ENCODE data around the gene MCRIP2.

The MCRIP2 gene

GRCh38 chr16:626787-627453 lies 14.7 kb upstream of the MCRIP2 start:
- H3K4me2 ChIP-seq (ENCODE audit: low read depth, low read length), result no peak overlapping the region
- no peak overlapping the region for H3K9ac ChIP-seq (ENCODE audit: low read length)
- H3K79me2 ChIP-seq (ENCODE audit: low read length), result no peaks in the 10 kb centered on the region
- no peak overlapping the region for H2AFZ ChIP-seq (ENCODE audit: low read length)
- no peaks in the 10 kb centered on the region for H3K27me3 ChIP-seq (replicated peaks; ENCODE audit: insufficient read depth, low read length)
- no peaks in the 10 kb centered on the region for H3K9me2 ChIP-seq (replicated peaks; ENCODE audit: insufficient read depth, low read length)
- no peak for TF ChIP-seq EZH2 (optimal IDR thresholded peaks at IDR 0.05; ENCODE audit: low read depth, low read length)
- no peak for TF ChIP-seq CTCF (IDR thresholded peaks at IDR 0.05; ENCODE audit: low read length)
- TF ChIP-seq EZH2phosphoT487 (IDR thresholded peaks at IDR 0.05; ENCODE audit: low read length), result no peak
- H4K20me1 ChIP-seq (ENCODE audit: insufficient read depth, low read length), result no peaks in the 10 kb centered on the region
- H3F3A ChIP-seq (ENCODE audit: insufficient read depth, low read length), result no peaks in the 10 kb centered on the region
- no peak overlapping the region for H3K4me3 ChIP-seq (ENCODE audit: low read length)
- no peak overlapping the region for H3K27ac ChIP-seq (ENCODE audit: low read length)
- no peak for DNase-seq
- H3K9me3 ChIP-seq (replicated peaks; ENCODE audit: insufficient read depth, low read length), result no peaks in the 10 kb centered on the region
- H3K4me1 ChIP-seq (ENCODE audit: low read length), result no peaks in the 10 kb centered on the region
- no peaks in the 10 kb centered on the region for H3K36me3 ChIP-seq (replicated peaks; ENCODE audit: insufficient read depth, low read length)

- no peak overlapping the region for H3K4me3 ChIP-seq (ENCODE audit: low read length)
- no peak overlapping the region for H3K4me2 ChIP-seq (ENCODE audit: low read depth, low read length)
- no peak overlapping the region for H3K9ac ChIP-seq (ENCODE audit: low read length)
- H3K9me3 ChIP-seq (replicated peaks; ENCODE audit: insufficient read depth, low read length), result no peaks in the 10 kb centered on the region
- H3K4me1 ChIP-seq (ENCODE audit: low read length), result no peaks in the 10 kb centered on the region
- H3K27ac ChIP-seq (ENCODE audit: low read length), result no peak overlapping the region
- no peaks in the 10 kb centered on the region for H3K27me3 ChIP-seq (replicated peaks; ENCODE audit: insufficient read depth, low read length)
- no peak for TF ChIP-seq EZH2phosphoT487 (IDR thresholded peaks at IDR 0.05; ENCODE audit: low read length)
- TF ChIP-seq EZH2 (optimal IDR thresholded peaks at IDR 0.05; ENCODE audit: low read depth, low read length), result no peak
- no peak for TF ChIP-seq CTCF (IDR thresholded peaks at IDR 0.05; ENCODE audit: low read length)
- no peak overlapping the region for H2AFZ ChIP-seq (ENCODE audit: low read length)
- DNase-seq, result no peak
- no peaks in the 10 kb centered on the region for H3K79me2 ChIP-seq (ENCODE audit: low read length)
- H3K9me2 ChIP-seq (replicated peaks; ENCODE audit: insufficient read depth, low read length), result no peaks in the 10 kb centered on the region
- no peaks in the 10 kb centered on the region for H3F3A ChIP-seq (ENCODE audit: insufficient read depth, low read length)
- H3K36me3 ChIP-seq (replicated peaks; ENCODE audit: insufficient read depth, low read length), result no peaks in the 10 kb centered on the region
- H4K20me1 ChIP-seq (ENCODE audit: insufficient read depth, low read length), result no peaks in the 10 kb centered on the region
Measured at GRCh38 chr16:627454-628239, 14.0 kb upstream of the MCRIP2 start.

GRCh38 chr16:628321-629061 lies 13.1 kb upstream of the MCRIP2 start:
- Histone ChIP-seq H3K9me2 (replicated peaks; ENCODE audit: insufficient read depth, low read length) (no peaks in the 10 kb centered on the region), H3K27me3 (replicated peaks; ENCODE audit: insufficient read depth, low read length) (no peaks in the 10 kb centered on the region), H3K9ac (ENCODE audit: low read length) (no peak overlapping the region), H3K79me2 (ENCODE audit: low read length) (no peaks in the 10 kb centered on the region), H3F3A (ENCODE audit: insufficient read depth, low read length) (no peaks in the 10 kb centered on the region), H3K9me3 (replicated peaks; ENCODE audit: insufficient read depth, low read length) (no peaks in the 10 kb centered on the region), H3K4me2 (ENCODE audit: low read depth, low read length) (no peak overlapping the region), H3K27ac (ENCODE audit: low read length) (no peak overlapping the region), H3K4me1 (ENCODE audit: low read length) (no peaks in the 10 kb centered on the region), H3K4me3 (ENCODE audit: low read length) (no peak overlapping the region), H4K20me1 (ENCODE audit: insufficient read depth, low read length) (no peaks in the 10 kb centered on the region), H2AFZ (ENCODE audit: low read length) (no peak overlapping the region), H3K36me3 (replicated peaks; ENCODE audit: insufficient read depth, low read length) (no peaks in the 10 kb centered on the region)
- TF ChIP-seq EZH2phosphoT487 (IDR thresholded peaks at IDR 0.05; ENCODE audit: low read length) (no peak), CTCF (IDR thresholded peaks at IDR 0.05; ENCODE audit: low read length) (no peak), EZH2 (optimal IDR thresholded peaks at IDR 0.05; ENCODE audit: low read depth, low read length) (no peak)
- DNase-seq, result no peak
